SW480 (cell line): Measurements from ENCODE around the gene MRPL17.
A peak's percentile ranks its signal among the peaks of the same experiment; 100 is the strongest.
"Not testable (repeated sequence)": the region's sequence is repeated elsewhere in the genome, so short reads cannot be mapped to it uniquely, and the experiment has no call there.

Source experiments
- DNase-seq: peaks from one replicate; pipeline ENCODE4 v3.0.0-alpha.2; 2016; ENCODE audit warnings: low spot score

Gene MRPL17

GRCh38 chr11:6682936-6683861 lies at the start of gene MRPL17:
TSS of gene MRPL17 (minus strand) at chr11:6683340. CDS start at chr11:6683296, 44 bp downstream.
- peak; percentile 98 for DNase-seq

- DNase-seq, result no peak
Observed at GRCh38 chr11:6727971-6728760, 45.0 kb upstream of the MRPL17 start.

- no peak for DNase-seq
Observed at GRCh38 chr11:6725386-6725896, 42.3 kb upstream of the MRPL17 start.

- DNase-seq, result no peak
Observed at GRCh38 chr11:6724013-6724412, 40.9 kb upstream of the MRPL17 start.

GRCh38 chr11:6721343-6721742 lies 38.2 kb upstream of the MRPL17 start:
- no peak for DNase-seq

- no peak for DNase-seq
Observed at GRCh38 chr11:6719576-6719975, 36.4 kb upstream of the MRPL17 start.

- no peak for DNase-seq
Observed at GRCh38 chr11:6717426-6717825, 34.3 kb upstream of the MRPL17 start.

GRCh38 chr11:6711552-6711951 lies 28.4 kb upstream of the MRPL17 start:
- DNase-seq, result not testable (repeated sequence)

- DNase-seq, result no peak
Observed at GRCh38 chr11:6708876-6709275, 25.7 kb upstream of the MRPL17 start.

- peak; percentile 39 for DNase-seq
Observed at GRCh38 chr11:6705905-6706535, 22.9 kb upstream of the MRPL17 start.

- peak; percentile 64 for DNase-seq
Observed at GRCh38 chr11:6703247-6704063, 20.3 kb upstream of the MRPL17 start.

- not testable (repeated sequence) for DNase-seq
Observed at GRCh38 chr11:6701955-6702354, 18.8 kb upstream of the MRPL17 start.

GRCh38 chr11:6695377-6695776 lies 12.2 kb upstream of the MRPL17 start:
- DNase-seq, result no peak

- DNase-seq, result no peak
Observed at GRCh38 chr11:6694229-6694535, 11.0 kb upstream of the MRPL17 start.

- peak; percentile 51 for DNase-seq
Observed at GRCh38 chr11:6693342-6694228, 10.4 kb upstream of the MRPL17 start.

GRCh38 chr11:6692128-6692527 lies 9.0 kb upstream of the MRPL17 start:
- DNase-seq, result no peak

GRCh38 chr11:6690431-6691132 lies 7.4 kb upstream of the MRPL17 start:
- not testable (repeated sequence) for DNase-seq

- no peak for DNase-seq
Observed at GRCh38 chr11:6687876-6688275, 4.7 kb upstream of the MRPL17 start.

- no peak for DNase-seq
Observed at GRCh38 chr11:6686006-6686405, 2.9 kb upstream of the MRPL17 start.

- not testable (repeated sequence) for DNase-seq
Observed at GRCh38 chr11:6684068-6684467, 928 bp upstream of the MRPL17 start.
